HCT116 (cell line): Measurements from ENCODE around the gene HPCA. TPM values are rescaled to one million over a fixed set of nuclear protein-coding genes. Genes with fewer than 3 reads are reported as not detected.

ENCODE experiments used
- ATAC-seq: fragments of 200-7000 bp; cut with Tn5 transposase; 2 replicates; pipeline ENCODE4 v1.9.1; 2020; ENCODE audit warnings: mild to moderate bottlenecking, moderate library complexity
- BruUV-seq: library from RNA; stranded (reverse); fragments of 400-500 nt; replicated peaks from 2 replicates; lab custom pipeline; 2021; lab: Mats Ljungman, UMichigan
- CTCF ChIA-PET: fragments of 300-600 bp; sonication (Branson Sonifier 250); formaldehyde crosslinking; loops from one replicate; lab custom pipeline; 2021; ENCODE audit warnings: antibody characterized with exemption; lab: Charles Lee
- POLR2A ChIA-PET: fragments of 300-600, 350-600 bp; sonication (Branson Sonifier 250); formaldehyde crosslinking; loops from one replicate; lab custom pipeline; 2021; ENCODE audit warnings: antibody characterized with exemption; lab: Charles Lee
- RAD21 ChIA-PET, 2 experiments: fragments of 300-600 bp; sonication (Branson Sonifier 250); formaldehyde crosslinking; loops; one replicate each; lab custom pipeline; 2023; ENCODE audit warnings: low total read pairs in 2 of 2; ENCODE audit not compliant: uncharacterized antibody in 2 of 2, unreplicated experiment in 2 of 2, low non-redundant PET in 1 of 2; lab: Charles Lee
- DNase-seq: peaks from one replicate; pipeline ENCODE4 v3.0.0-alpha.2; 2010; ENCODE audit warnings: low read depth, low spot score
- H2AFZ ChIP-seq: fragments of 200-600 bp; shearing (Covaris generic), sonication (generic); 2 replicates; pipeline ENCODE4 v1.6.1; 2017; ENCODE audit warnings: low read depth, mixed run types, mixed read lengths, antibody characterized with exemption, low read length; ENCODE audit not compliant: poor library complexity, severe bottlenecking
- H3K27ac ChIP-seq: 2 replicates; pipeline ENCODE4 v1.5.1; 2012; ENCODE audit warnings: low read depth, low read length
- H3K27me3 ChIP-seq: fragments of 200-600 bp; sonication (generic); 2 replicates; pipeline ENCODE4 v1.6.1; 2016; ENCODE audit warnings: mixed run types, low read length, mixed read lengths; ENCODE audit not compliant: insufficient read depth
- H3K36me3 ChIP-seq, 2 experiments: fragments of 200-500 bp in 1 of 2; fragments of 200-600 bp in 1 of 2; sonication (Bioruptor generic) in 1 of 2; sonication (generic) in 1 of 2; 2 replicates each; pipeline versions ENCODE4 v1.5.1 to v1.6.1; 2014 to 2016; ENCODE audit warnings: low read length in 2 of 2, inconsistent platforms in 1 of 2, mixed read lengths in 1 of 2, mixed run types in 1 of 2; ENCODE audit not compliant: insufficient read depth in 2 of 2, control insufficient read depth in 1 of 2
- H3K4me1 ChIP-seq, 2 experiments: fragments of 200-600 bp in 1 of 2; sonication (generic) in 1 of 2; 2 replicates each; pipeline versions ENCODE4 v1.5.1 to v1.6.1; 2012 to 2017; ENCODE audit warnings: low read length in 2 of 2, inconsistent platforms in 1 of 2, mild to moderate bottlenecking in 1 of 2, mixed read lengths in 1 of 2, mixed run types in 1 of 2, moderate library complexity in 1 of 2; ENCODE audit not compliant: insufficient read depth in 2 of 2, control insufficient read depth in 1 of 2
- H3K4me2 ChIP-seq: fragments of 200-600 bp; sonication (generic); 2 replicates; pipeline ENCODE4 v1.6.1; 2017; ENCODE audit warnings: mixed run types, low read length, mixed read lengths
- H3K4me3 ChIP-seq, 2 experiments: fragments of 200-600 bp in 1 of 2; sonication (generic) in 1 of 2; replicated peaks in 1 of 2; 2 replicates each; pipeline ENCODE4 v1.5.1; 2011 to 2016; ENCODE audit warnings: low read length in 2 of 2, control low read depth in 1 of 2, low read depth in 1 of 2, mild to moderate bottlenecking in 1 of 2, mixed read lengths in 1 of 2, mixed run types in 1 of 2
- H3K79me2 ChIP-seq: fragments of 200-600 bp; sonication (generic); 2 replicates; pipeline ENCODE4 v1.6.1; 2017; ENCODE audit warnings: mild to moderate bottlenecking, mixed run types, low read length, moderate library complexity, mixed read lengths; ENCODE audit not compliant: insufficient read depth
- H3K9ac ChIP-seq: fragments of 200-600 bp; sonication (generic); 2 replicates; pipeline ENCODE4 v1.6.1; 2016; ENCODE audit warnings: low read length, mixed read lengths
- H3K9me2 ChIP-seq: fragments of 200-600 bp; sonication (generic), shearing (Covaris generic); 2 replicates; pipeline ENCODE4 v1.6.1; 2017; ENCODE audit warnings: mixed run types, mild to moderate bottlenecking, moderate library complexity; ENCODE audit not compliant: insufficient read depth
- H3K9me3 ChIP-seq, 2 experiments: fragments of 200-500 bp in 1 of 2; fragments of 200-600 bp in 1 of 2; sonication (Bioruptor generic) in 1 of 2; sonication (generic) in 1 of 2; 2 replicates each; pipeline ENCODE4 v1.6.1; 2014 to 2017; ENCODE audit warnings: low read length in 2 of 2, mixed read lengths in 2 of 2, inconsistent platforms in 1 of 2, low read depth in 1 of 2, mild to moderate bottlenecking in 1 of 2, mixed run types in 1 of 2, moderate library complexity in 1 of 2; ENCODE audit not compliant: control insufficient read depth in 1 of 2, insufficient read depth in 1 of 2
- H4K20me1 ChIP-seq: fragments of 200-600 bp; sonication (generic), shearing (Covaris generic); 2 replicates; pipeline ENCODE4 v1.6.1; 2017; ENCODE audit warnings: mixed run types, mild to moderate bottlenecking, moderate library complexity; ENCODE audit not compliant: insufficient read depth
- CEBPB ChIP-seq: IDR thresholded peaks from 2 replicates; pipeline ENCODE4 v1.6.1; 2012; ENCODE audit warnings: low read depth
- EZH2 ChIP-seq: fragments of 200-600 bp; sonication (generic); IDR thresholded peaks from 2 replicates; pipeline ENCODE4 v1.6.1; 2017; ENCODE audit warnings: antibody characterized with exemption, mixed run types
- EZH2phosphoT487 ChIP-seq: fragments of 200-600 bp; IDR thresholded peaks from 2 replicates; pipeline ENCODE4 v1.6.1; 2018; ENCODE audit warnings: antibody characterized with exemption, borderline replicate concordance
- FOSL1 ChIP-seq: IDR thresholded peaks from 2 replicates; pipeline ENCODE4 v1.6.1; 2012; ENCODE audit warnings: low read depth
- POLR2AphosphoS5 ChIP-seq: IDR thresholded peaks from 2 replicates; pipeline ENCODE4 v1.6.1; 2011; ENCODE audit warnings: mild to moderate bottlenecking, low read depth, low read length, moderate library complexity
- SIN3A ChIP-seq: IDR thresholded peaks from 2 replicates; pipeline ENCODE4 v1.6.1; 2012; ENCODE audit warnings: low read depth
- ZFX ChIP-seq: fragments of 450-650 bp; IDR thresholded peaks from 2 replicates; pipeline ENCODE4 v1.6.1; 2017
- ZNF274 ChIP-seq: fragments of 200-500 bp; sonication (Bioruptor generic); IDR thresholded peaks from 2 replicates; pipeline ENCODE4 v1.6.1; 2014; ENCODE audit warnings: mild to moderate bottlenecking, low read depth, low read length, inconsistent platforms
- intact Hi-C: fragments of 100-400 bp; cut with micrococcal nuclease; formaldehyde crosslinking; loops from 2 replicates; pipeline ENCODE4 v1.10.0; 2022
- total RNA-seq: library from RNA; stranded (reverse); gene quantifications from one replicate; pipeline ENCODE4 v1.2.1, GENCODE V29; 2021; ENCODE audit not compliant: unreplicated experiment
- TF ChIP-seq, protein P1 (sequence below): IDR thresholded peaks from 2 replicates; pipeline ENCODE4 v1.6.1; 2011; ENCODE audit warnings: mild to moderate bottlenecking, low read length, moderate library complexity; ENCODE audit not compliant: insufficient replicate concordance; ENCODE audit errors: extremely low read depth

HPCA gene
- total RNA-seq, 1 experiment from 2014 or later, result 0.15 TPM

DNA sequence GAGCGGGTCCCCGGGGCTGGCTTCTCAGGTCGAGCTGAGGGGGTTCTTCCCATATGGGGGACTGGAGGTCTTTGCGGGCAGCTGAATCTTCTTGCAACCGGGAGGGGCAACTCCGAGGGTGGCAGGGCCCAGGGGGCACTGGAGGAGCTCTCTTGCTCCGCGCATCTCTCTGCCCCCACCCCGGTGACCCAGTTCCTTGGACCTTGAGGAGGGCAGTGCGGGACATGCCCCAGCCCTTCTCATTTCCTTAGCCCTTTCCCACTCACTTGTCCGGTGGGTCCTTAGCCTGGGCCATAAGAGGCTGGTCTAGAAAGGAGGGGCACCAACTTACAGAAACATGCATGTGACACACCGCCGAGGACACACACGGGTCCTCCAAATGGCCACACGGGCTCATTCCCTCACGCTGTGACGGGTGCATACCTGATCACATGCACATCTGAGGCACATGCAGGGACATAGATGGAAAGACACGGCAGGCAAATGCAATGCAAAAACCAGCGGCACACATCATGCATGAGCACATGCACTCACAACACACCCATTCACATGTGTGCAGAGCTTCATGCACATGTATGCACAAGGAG lies 630 bp downstream of the HPCA start:
- intact Hi-C loops, result no loop called here
- Histone ChIP-seq H3K27ac (no peak overlapping the region), H3K9me3 (no peaks in the 10 kb centered on the region), H3K36me3 (no peaks in the 10 kb centered on the region), H3K9ac (no peak overlapping the region), H4K20me1 (no peaks in the 10 kb centered on the region), H3K9me2 (no peaks in the 10 kb centered on the region), H3K79me2 (no peaks in the 10 kb centered on the region), H3K27me3 (no peaks in the 10 kb centered on the region), H2AFZ (no peak overlapping the region), H3K4me3 (no peak overlapping the region), H3K4me2 (no peak overlapping the region), H3K4me1 (no peaks in the 10 kb centered on the region)
- ChIA-PET RAD21 (no interaction called here), POLR2A (no interaction called here), CTCF (interaction anchor here (0.6 to 1.8 kb wide), 4 partner anchors 10 to 199 kb away, joined by 3 to 5 read pairs (median 3); no protein-coding TSS in a partner anchor)
- no TSS peak for BruUV-seq
- no peak for TF ChIP-seq FOSL1
- no peak for TF ChIP-seq POLR2AphosphoS5
- no peak for TF ChIP-seq ZNF274
- TF ChIP-seq, protein P1, sequence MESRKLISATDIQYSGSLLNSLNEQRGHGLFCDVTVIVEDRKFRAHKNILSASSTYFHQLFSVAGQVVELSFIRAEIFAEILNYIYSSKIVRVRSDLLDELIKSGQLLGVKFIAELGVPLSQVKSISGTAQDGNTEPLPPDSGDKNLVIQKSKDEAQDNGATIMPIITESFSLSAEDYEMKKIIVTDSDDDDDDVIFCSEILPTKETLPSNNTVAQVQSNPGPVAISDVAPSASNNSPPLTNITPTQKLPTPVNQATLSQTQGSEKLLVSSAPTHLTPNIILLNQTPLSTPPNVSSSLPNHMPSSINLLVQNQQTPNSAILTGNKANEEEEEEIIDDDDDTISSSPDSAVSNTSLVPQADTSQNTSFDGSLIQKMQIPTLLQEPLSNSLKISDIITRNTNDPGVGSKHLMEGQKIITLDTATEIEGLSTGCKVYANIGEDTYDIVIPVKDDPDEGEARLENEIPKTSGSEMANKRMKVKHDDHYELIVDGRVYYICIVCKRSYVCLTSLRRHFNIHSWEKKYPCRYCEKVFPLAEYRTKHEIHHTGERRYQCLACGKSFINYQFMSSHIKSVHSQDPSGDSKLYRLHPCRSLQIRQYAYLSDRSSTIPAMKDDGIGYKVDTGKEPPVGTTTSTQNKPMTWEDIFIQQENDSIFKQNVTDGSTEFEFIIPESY, result no peak
- no peak for TF ChIP-seq EZH2phosphoT487
- TF ChIP-seq SIN3A, result no peak
- no peak for TF ChIP-seq CEBPB
- no peak; the same call in 1 of the 2 replicates for ATAC-seq
- DNase-seq, result no peak

GRCh38 chr1:32887623-32888022 lies 1.3 kb downstream of the HPCA start:
- Histone ChIP-seq H3K4me2 (no peak overlapping the region), H3K4me1 (peaks cover 0 to under 1% of the 10 kb centered on the region in 2 experiments; a peak in 1 of 4 replicates), H3K79me2 (no peaks in the 10 kb centered on the region), H3K27ac (no peak overlapping the region), H2AFZ (no peak overlapping the region), H3K36me3 (no peaks in the 10 kb centered on the region), H3K4me3 (no peak overlapping the region), H3K27me3 (no peaks in the 10 kb centered on the region), H4K20me1 (no peaks in the 10 kb centered on the region), H3K9ac (no peak overlapping the region), H3K9me2 (no peaks in the 10 kb centered on the region), H3K9me3 (no peaks in the 10 kb centered on the region)
- intact Hi-C loops, result no loop called here
- no TSS peak for BruUV-seq
- ChIA-PET CTCF (interaction anchor here (1.8 kb wide), 1 partner anchor 199 kb away, joined by 5 read pairs; no protein-coding TSS in a partner anchor), RAD21 (no interaction called here), POLR2A (no interaction called here)
- TF ChIP-seq CEBPB, result no peak
- TF ChIP-seq EZH2, result no peak
- no peak for TF ChIP-seq EZH2phosphoT487
- TF ChIP-seq ZNF274, result no peak
- no peak for TF ChIP-seq SIN3A
- no peak for TF ChIP-seq ZFX
- no peak for ATAC-seq
- no peak for DNase-seq
